Subcutaneous abdominal adipose tissue (tissue), 5 donors: ENCODE data around the gene LRRC36.
"Not testable (repeated sequence)": the region's sequence is repeated elsewhere in the genome, so short reads cannot be mapped to it uniquely, and the experiment has no call there.

Experiments used
- H3K27ac ChIP-seq: one replicate; pipeline ENCODE4 v1.7.0; 2013; ENCODE audit warnings: low read depth, mild to moderate bottlenecking, inconsistent platforms, low read length, moderate library complexity
- H3K27me3 ChIP-seq, 5 donors: one replicate each; pipeline ENCODE4 v1.7.0; 2013; ENCODE audit warnings: low read length in 5 of 5, inconsistent platforms in 1 of 5; ENCODE audit not compliant: control insufficient read depth in 5 of 5, insufficient read depth in 4 of 5
- H3K36me3 ChIP-seq, 5 donors: one replicate each; pipeline ENCODE4 v1.7.0; 2013; ENCODE audit warnings: low read length in 5 of 5; ENCODE audit not compliant: control insufficient read depth in 5 of 5, insufficient read depth in 5 of 5
- H3K4me1 ChIP-seq, 5 donors: one replicate each; pipeline ENCODE4 v1.7.0; 2013; ENCODE audit warnings: low read length in 5 of 5, mild to moderate bottlenecking in 3 of 5, moderate library complexity in 1 of 5; ENCODE audit not compliant: control insufficient read depth in 5 of 5, insufficient read depth in 5 of 5
- H3K4me3 ChIP-seq, 5 donors: one replicate each; pipeline ENCODE4 v1.7.0; 2013; ENCODE audit warnings: low read length in 5 of 5, low read depth in 1 of 5
- H3K9ac ChIP-seq, 5 donors: one replicate each; pipeline ENCODE4 v1.7.0; 2013; ENCODE audit warnings: low read length in 5 of 5, mild to moderate bottlenecking in 4 of 5, moderate library complexity in 3 of 5
- H3K9me3 ChIP-seq, 5 donors: one replicate each; pipeline ENCODE4 v1.7.0; 2013; ENCODE audit warnings: low read length in 5 of 5; ENCODE audit not compliant: control insufficient read depth in 5 of 5
- donor health status: healthy.
- donor health status: healthy.
- donor health status: healthy.
- donor health status: healthy.
- donor health status: healthy.

LRRC36 gene

GRCh38 chr16:67341250-67341649 lies 14.6 kb downstream of the LRRC36 start:
- no peaks in the 10 kb centered on the region for H3K9me3 ChIP-seq
- no peak overlapping the region for H3K4me3 ChIP-seq
- H3K27ac ChIP-seq = no peak overlapping the region
- no peaks in the 10 kb centered on the region for H3K27me3 ChIP-seq
- no peak overlapping the region for H3K9ac ChIP-seq
- no peaks in the 10 kb centered on the region for H3K36me3 ChIP-seq
- peaks cover 0 to 12% (median 6%) of the 10 kb centered on the region in 5 donors for H3K4me1 ChIP-seq

DNA sequence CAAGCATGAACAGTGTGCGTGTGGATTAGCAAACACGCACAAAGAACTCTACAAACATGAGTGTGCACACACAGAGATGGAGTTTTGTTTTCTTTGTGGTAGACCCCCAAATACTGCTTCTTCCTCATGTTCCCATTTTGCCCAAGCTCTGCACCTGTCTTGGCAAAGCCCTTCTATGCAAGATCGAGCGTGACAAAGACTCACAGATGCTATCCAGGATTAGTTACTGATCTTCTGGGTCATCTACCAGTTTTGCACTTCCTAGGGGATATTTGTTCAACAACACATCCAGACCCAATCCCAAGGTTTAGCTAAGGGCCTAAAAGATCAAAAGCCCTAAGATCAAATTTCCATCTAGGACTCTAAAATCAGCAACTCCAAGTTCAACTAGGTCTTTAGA lies 16.0 kb downstream of the LRRC36 start:
- Histone ChIP-seq H3K9me3 (no peaks in the 10 kb centered on the region), H3K27me3 (no peaks in the 10 kb centered on the region), H3K4me3 (no peak overlapping the region)

DNA sequence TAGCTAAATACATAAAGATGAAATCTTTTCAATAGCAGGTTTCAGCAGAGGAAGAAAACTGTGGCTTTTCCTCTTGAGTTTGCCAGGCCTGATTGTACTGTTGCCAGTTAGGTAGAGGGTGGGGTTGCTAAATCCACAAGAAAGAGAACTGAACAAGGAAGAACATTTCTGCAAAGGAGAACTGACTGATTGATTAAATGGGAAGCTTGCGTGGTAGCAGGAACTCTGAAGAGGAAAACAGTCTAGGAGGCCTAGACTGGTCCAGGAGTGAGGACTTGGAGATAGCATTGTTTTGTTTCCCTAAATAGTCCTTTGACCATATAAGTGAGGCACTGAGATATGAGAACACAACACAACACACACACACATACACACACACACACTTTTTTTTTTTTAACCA lies 18.8 kb downstream of the LRRC36 start:
- Histone ChIP-seq H3K4me1 (peaks cover 0 to 22% (median 6%) of the 10 kb centered on the region in 5 donors), H3K27ac (peak overlapping the region; percentile 28), H3K9ac (no peak overlapping the region), H3K4me3 (no peak overlapping the region), H3K36me3 (no peaks in the 10 kb centered on the region), H3K27me3 (no peaks in the 10 kb centered on the region), H3K9me3 (no peaks in the 10 kb centered on the region)

More for the DNA sequence above, 16.0 kb downstream of the LRRC36 start:
- Histone ChIP-seq H3K9ac (no peak overlapping the region), H3K27ac (no peak overlapping the region), H3K36me3 (no peaks in the 10 kb centered on the region), H3K4me1 (peaks cover 0 to 22% (median 6%) of the 10 kb centered on the region in 5 donors)

DNA sequence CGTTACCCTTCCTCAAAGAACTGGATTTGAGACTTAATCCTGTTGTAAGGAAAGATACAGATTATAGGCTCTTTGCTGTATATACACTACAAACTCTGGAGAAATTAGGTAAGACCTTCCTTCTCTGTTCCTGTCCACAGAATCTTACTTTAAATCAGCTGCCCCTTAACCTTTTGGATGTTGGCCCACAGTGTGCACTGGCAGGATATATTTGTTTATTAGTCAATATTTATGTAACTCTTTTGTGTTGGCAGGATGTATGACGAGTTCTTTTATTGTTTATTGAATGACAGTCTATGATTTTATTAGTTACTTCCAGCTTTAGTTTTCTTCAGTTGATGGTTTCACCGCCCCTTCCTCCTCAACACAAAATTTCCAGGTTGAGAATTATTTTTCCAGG lies 19.7 kb downstream of the LRRC36 start:
- no peaks in the 10 kb centered on the region for H3K36me3 ChIP-seq

GRCh38 chr16:67349172-67349571 lies 22.6 kb downstream of the LRRC36 start:
- Histone ChIP-seq H3K4me3 (no peak overlapping the region), H3K27ac (no peak overlapping the region), H3K9ac (no peak overlapping the region), H3K36me3 (no peaks in the 10 kb centered on the region), H3K27me3 (no peaks in the 10 kb centered on the region), H3K4me1 (peaks cover 0 to 22% (median 6%) of the 10 kb centered on the region in 5 donors), H3K9me3 (no peaks in the 10 kb centered on the region)

More for the DNA sequence above, 19.7 kb downstream of the LRRC36 start:
- no peaks in the 10 kb centered on the region for H3K9me3 ChIP-seq
- peaks cover 0 to 22% (median 6%) of the 10 kb centered on the region in 5 donors for H3K4me1 ChIP-seq
- no peaks in the 10 kb centered on the region for H3K27me3 ChIP-seq
- H3K27ac ChIP-seq = peak overlapping the region; percentile 28
- H3K4me3 ChIP-seq = no peak overlapping the region
- H3K9ac ChIP-seq = no peak overlapping the region

DNA sequence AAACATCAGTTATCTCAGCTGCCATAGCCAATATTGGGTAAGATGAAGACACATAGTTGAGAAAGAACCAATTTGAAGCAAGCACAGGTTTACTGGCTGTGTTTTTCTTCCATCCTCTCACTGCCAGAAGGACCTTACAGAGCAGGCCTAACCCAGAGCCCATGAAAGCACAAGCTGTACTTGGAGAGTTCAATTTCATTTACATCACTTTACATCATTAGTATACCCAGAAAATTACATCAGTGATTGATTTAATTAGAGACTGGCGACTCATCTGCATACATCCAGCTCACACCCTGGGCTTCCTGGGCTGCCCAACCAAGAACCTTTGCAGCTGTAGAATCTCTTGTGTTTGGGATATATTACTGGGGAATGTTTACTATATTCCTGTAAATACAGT lies 23.7 kb downstream of the LRRC36 start:
- Histone ChIP-seq H3K27ac (no peak overlapping the region), H3K4me3 (no peak overlapping the region), H3K9me3 (no peaks in the 10 kb centered on the region), H3K9ac (no peak overlapping the region), H3K36me3 (no peaks in the 10 kb centered on the region), H3K27me3 (no peaks in the 10 kb centered on the region), H3K4me1 (peaks cover 0 to 19% (median 5%) of the 10 kb centered on the region in 5 donors)

DNA sequence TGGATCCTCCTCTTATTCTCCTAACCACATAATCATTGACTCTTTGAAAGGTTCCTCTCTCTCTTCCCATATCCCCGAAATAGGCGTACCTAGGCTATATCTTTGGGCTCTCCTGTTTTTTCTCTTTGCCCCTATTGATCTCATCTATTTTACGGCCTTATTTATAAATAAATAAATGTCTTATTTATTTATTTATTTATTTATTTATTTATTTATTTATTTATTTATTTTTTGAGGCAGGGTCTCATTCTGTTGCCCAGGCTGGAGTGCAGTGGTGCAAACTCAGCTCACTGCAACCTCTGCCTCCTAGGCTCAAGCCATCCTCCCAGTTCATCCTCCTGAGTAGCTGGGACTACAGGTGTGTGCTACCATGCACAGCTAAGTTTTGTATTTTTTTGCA lies 25.8 kb downstream of the LRRC36 start:
- H3K9ac ChIP-seq, H3K27ac ChIP-seq, H3K9me3 ChIP-seq, H3K4me1 ChIP-seq, H3K36me3 ChIP-seq, H3K4me3 ChIP-seq, H3K27me3 ChIP-seq: not testable (repeated sequence)

DNA sequence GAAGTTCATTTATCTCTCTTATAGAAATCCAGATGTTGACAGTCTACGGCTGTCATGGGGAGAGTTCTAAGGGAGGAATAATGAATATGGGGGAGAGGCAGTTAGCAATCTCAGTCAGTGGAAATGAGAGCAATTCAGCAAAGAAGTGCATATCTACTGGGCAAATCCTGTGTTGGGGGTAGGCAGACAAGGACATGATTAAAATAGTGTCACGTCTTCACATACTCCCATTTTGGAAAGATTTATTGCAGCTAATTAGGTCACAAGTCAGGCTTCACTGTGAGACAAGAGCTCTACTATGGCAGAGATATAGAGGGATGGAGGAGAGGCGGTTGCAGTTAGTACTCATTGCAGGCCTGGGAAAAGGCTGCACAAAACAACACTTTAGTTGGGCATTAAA lies 29.8 kb downstream of the LRRC36 start:
- H3K27ac ChIP-seq = no peak overlapping the region
- H3K27me3 ChIP-seq = peaks cover 0 to 4% (median 0%) of the 10 kb centered on the region in 5 donors
- no peaks in the 10 kb centered on the region for H3K9me3 ChIP-seq
- no peaks in the 10 kb centered on the region for H3K36me3 ChIP-seq
- no peaks in the 10 kb centered on the region for H3K4me1 ChIP-seq
- no peak overlapping the region for H3K4me3 ChIP-seq
- no peak overlapping the region for H3K9ac ChIP-seq

DNA sequence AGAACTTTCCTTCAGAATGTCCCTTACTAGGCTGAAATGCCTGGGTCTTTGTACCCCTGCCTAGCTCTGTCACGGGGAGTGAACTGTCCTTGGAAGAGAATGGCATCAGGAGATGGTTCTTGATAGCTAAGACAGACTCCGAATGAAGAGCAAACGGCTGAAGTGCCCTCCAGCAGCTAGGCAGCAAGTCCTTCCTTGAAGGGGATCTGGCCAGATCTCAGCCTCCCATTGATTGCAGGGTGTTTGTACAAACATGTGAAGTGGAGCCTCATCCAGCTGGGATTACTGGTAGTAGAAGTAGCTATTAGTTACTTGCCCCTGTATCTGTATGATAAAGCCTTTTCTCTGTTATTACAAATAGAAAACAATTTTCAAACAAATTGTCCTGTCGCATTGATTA lies 30.9 kb downstream of the LRRC36 start:
- no peaks in the 10 kb centered on the region for H3K9me3 ChIP-seq
- no peak overlapping the region for H3K9ac ChIP-seq
- H3K4me1 ChIP-seq = no peaks in the 10 kb centered on the region
- H3K36me3 ChIP-seq = no peaks in the 10 kb centered on the region
- H3K27ac ChIP-seq = no peak overlapping the region
- no peak overlapping the region for H3K4me3 ChIP-seq
- H3K27me3 ChIP-seq = peaks cover 0 to 4% (median 0%) of the 10 kb centered on the region in 5 donors

DNA sequence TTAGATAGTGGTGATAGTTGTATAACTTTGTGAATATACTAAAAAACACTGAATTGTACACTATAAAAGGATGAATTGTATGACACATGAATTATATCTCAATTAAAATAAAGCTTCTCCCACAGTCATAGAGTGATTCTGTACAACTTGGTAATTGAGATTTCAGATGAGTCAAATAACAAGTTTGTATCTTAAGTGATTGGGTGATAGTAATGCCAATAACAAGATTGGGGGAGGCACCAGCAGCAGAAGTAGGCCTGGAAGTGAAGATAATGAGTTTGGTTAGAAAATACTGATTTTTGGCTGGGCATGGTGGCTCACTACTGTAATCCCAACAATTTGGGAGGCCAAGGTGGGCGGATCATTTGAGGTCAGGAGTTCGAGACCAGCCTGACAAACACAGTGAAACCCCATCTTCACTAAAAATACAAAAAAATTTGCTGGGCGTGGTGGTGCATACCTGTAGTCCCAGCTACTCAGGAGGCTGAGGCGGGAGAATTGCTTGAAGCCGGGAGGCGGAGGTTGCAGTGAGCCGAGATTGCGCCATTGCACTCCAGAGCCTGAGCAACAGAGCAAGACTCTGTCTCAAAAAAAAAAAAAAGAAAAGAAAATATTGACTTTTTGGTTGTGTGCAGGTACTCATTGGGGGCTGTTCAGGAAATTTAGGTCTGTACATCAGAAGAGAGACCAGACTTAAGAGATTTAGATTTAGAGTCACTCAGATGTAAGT lies 33.1 kb downstream of the LRRC36 start:
- H3K27me3 ChIP-seq, H3K9ac ChIP-seq, H3K4me1 ChIP-seq, H3K4me3 ChIP-seq, H3K27ac ChIP-seq, H3K9me3 ChIP-seq, H3K36me3 ChIP-seq: not testable (repeated sequence)
